GDM1 (cell line): Measurements from ENCODE around the gene REG1A.

Experiments used
- DNase-seq: peaks from one replicate; lab custom pipeline; 2025; lab: John Stamatoyannopoulos, UW

The REG1A gene

DNA sequence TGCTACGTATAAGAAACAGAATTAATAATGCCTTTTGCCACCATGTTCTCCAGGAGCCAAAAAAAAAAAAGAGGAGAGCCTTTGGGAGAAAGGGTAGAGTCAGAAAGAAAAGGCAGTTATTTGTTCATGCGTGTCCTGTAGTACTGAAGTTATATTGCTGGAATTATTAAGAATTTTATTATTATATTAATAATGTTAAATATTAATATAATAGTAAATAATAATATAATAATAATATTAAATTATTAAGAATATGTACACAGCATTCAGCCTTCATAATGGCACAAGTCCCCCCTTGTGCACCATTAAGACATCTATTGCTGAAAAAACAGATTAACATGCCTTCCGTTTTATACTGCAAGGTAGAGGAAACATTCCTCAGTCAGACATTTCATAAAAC is 8.1 kb downstream of the REG1A start:
- DNase-seq, result no peak

DNA sequence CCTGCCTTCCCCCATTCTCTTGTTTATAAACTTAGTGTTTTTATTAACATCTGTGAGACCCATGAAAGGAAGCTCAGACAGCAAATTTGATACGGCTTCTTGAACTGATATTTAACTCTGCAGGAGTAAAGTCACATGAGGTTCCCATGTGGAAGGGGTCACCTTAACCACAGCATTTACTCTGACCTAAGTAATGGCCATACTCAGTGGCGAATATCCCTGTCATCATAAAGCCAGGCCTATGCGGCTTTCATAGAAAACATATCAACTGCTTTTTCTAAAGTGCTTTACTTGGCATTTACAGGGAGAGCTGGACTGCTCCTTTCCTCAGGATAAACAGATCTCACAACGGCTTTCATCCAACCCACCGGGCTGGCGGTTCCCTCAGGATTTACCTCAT is 9.0 kb downstream of the REG1A start:
- no peak for DNase-seq

- DNase-seq, result no peak
These were observed 9.5 kb downstream of the REG1A start for GRCh38 chr2:79129804-79130203.

DNA sequence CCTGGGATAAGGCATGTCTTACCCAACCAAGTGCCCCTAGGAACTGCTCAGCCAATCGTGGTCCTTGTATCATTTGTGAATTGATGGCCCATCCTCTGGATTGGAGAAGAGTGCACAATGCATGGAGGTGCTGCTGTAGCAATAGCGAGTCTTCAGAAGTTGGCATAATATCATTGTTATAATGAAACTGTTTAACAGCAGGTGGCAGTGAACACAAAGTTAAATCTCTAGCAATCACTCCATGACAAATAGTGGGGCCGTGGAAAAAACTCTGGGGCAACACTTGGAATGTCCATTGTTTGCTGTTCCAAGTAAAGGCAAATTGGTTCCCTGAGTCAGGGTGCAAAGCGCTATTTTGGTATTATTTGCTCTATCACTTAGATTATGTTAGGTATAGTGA is 11.4 kb downstream of the REG1A start:
- no peak for DNase-seq

DNA sequence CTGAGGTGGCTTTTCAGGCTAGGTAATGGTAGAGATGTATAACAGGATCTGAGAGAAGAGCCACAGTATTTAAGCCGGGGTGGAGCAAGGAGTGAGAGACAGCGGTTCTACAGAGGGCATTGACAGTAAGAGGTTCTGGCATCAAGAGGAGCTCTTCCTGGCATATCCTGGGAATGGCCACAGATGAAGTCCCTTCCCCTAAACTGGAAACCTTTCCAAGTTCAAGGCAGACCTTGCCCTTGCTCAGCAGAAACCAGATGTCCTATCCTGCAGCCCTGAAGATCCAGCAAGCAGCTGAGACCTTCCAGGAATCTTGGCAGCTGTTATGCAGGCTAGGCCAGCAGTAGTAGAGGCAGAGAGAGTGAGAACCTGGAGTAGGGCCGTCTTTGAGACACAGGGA is 18.1 kb downstream of the REG1A start:
- no peak for DNase-seq

DNA sequence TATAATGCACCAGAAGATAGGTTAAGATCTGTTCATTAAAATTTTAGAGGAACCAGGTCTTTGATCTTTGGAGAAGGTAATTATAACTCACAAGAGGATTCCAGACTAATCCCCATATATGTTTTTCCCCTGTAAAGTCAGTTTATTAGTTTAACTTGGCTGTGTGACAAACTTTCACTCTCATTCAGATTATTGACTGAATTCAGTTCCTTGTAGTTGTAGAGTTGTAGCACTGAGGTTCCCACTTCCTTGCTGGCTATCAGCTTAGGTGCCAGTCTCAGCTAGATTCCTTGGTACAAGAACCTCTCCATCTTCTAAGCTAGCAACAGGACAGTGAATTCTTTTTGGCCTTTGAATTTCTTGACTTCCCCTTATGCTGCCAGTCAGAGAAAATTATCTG is 19.1 kb downstream of the REG1A start:
- no peak for DNase-seq

- no peak for DNase-seq
These were observed 35.7 kb downstream of the REG1A start for GRCh38 chr2:79155826-79156476.

GRCh38 chr2:79159030-79159429 is 38.7 kb downstream of the REG1A start:
- DNase-seq, result no peak

GRCh38 chr2:79159653-79160052 is 39.4 kb downstream of the REG1A start, which contains the start of gene REG3A:
Gene REG3A, minus strand, starts transcription at chr2:79159753. Its CDS starts 348 bp downstream, at chr2:79159405.
- DNase-seq, result no peak

DNA sequence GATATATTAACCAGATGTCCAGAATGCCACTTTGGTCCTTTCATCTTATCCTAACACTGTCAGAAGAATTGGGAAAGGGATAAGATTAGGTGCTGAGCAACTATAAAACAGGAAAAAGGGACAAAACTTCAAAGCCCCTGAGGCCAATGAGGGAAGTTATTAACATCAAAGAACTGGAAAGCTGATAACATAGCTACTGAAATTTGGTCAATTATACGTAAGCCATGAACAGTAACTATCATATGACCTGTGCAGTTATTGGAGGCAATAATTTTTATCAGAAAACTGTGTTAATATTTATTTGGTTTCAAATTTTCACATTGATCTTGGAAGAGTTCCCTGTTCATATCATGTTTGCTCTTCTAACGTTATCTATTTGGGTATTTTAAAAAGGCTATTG is 41.8 kb downstream of the REG1A start:
- no peak for DNase-seq

- DNase-seq, result no peak
These were observed 42.5 kb downstream of the REG1A start for GRCh38 chr2:79162801-79163200.

GRCh38 chr2:79171348-79171958 is 51.2 kb downstream of the REG1A start:
- no peak for DNase-seq
